ENCODE results near the gene SDCCAG8. TPM values are rescaled to one million over a fixed set of nuclear protein-coding genes. Genes with fewer than 3 reads are reported as not detected.

The SDCCAG8 gene
- total and polyA plus RNA-seq, 10 donors: 14.8 to 79.3 (median 46.5) TPM

DNA sequence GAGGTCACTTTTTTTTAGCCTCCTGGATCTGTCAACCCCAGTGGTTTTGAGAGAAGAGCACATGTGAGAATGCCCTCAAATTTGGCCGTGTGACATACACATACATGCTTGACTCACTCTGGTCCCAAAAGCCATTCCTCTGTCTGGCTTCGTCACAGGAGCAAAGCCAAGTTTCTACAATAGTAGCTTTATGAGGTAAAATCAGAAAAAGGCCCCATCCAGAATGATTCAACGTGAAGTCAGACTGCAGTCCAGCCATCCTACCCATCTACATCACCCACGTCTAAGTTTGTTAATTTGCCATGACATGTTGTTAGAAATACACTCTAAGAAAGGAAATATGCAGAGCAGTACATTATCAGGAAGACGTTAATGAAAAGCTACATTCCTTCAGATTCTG, 245.2 kb downstream of the SDCCAG8 start:
- Histone ChIP-seq H3K36me3 (peaks cover 0 to 68% (median 5%) of the 10 kb centered on the region in 6 donors), H3K27me3 (replicated peaks in 1 of 7) (no peaks in the 10 kb centered on the region), H3K27ac (no peak overlapping the region), H3K4me1 (peaks cover 0 to 13% (median 6%) of the 10 kb centered on the region in 6 donors), H3K9me3 (no peaks in the 10 kb centered on the region), H3K4me3 (no peak overlapping the region)
- DNase-seq: no peak
- TF ChIP-seq CTCF (IDR thresholded peaks at IDR 0.05 in 8 of 11, conservative IDR thresholded peaks at IDR 0.05 in 3 of 11) (no peak), POLR2AphosphoS5 (IDR thresholded peaks at IDR 0.05) (no peak), POLR2A (IDR thresholded peaks at IDR 0.05) (no peak)
- intact Hi-C loops (cut with DNase I; ENCODE audit: low total_unique reads): no loop called here
- WGBS, 5 donors: 84 to 98% (median 95%) methylated on average over 5 of the region's 5 CpGs

GRCh38 chr1:243503155-243503554, 247.3 kb downstream of the SDCCAG8 start:
- Histone ChIP-seq H3K36me3 (peaks cover 0 to 58% (median 5%) of the 10 kb centered on the region in 6 donors), H3K9me3 (no peaks in the 10 kb centered on the region), H3K27ac (no peak overlapping the region), H3K4me3 (no peak overlapping the region), H3K4me1 (peaks cover 12 to 27% (median 25%) of the 10 kb centered on the region in 6 donors), H3K27me3 (replicated peaks in 1 of 7) (no peaks in the 10 kb centered on the region)
- no peak for TF ChIP-seq POLR2A (IDR thresholded peaks at IDR 0.05)
- TF ChIP-seq CTCF (IDR thresholded peaks at IDR 0.05 in 8 of 11, conservative IDR thresholded peaks at IDR 0.05 in 3 of 11): no peak
- TF ChIP-seq POLR2AphosphoS5 (IDR thresholded peaks at IDR 0.05): no peak
- intact Hi-C loops (cut with DNase I; ENCODE audit: low total_unique reads): no loop called here
- DNase-seq: no peak
- WGBS, 5 donors: 91 to 97% (median 94%) methylated on average over 8 of the region's 8 CpGs

DNA sequence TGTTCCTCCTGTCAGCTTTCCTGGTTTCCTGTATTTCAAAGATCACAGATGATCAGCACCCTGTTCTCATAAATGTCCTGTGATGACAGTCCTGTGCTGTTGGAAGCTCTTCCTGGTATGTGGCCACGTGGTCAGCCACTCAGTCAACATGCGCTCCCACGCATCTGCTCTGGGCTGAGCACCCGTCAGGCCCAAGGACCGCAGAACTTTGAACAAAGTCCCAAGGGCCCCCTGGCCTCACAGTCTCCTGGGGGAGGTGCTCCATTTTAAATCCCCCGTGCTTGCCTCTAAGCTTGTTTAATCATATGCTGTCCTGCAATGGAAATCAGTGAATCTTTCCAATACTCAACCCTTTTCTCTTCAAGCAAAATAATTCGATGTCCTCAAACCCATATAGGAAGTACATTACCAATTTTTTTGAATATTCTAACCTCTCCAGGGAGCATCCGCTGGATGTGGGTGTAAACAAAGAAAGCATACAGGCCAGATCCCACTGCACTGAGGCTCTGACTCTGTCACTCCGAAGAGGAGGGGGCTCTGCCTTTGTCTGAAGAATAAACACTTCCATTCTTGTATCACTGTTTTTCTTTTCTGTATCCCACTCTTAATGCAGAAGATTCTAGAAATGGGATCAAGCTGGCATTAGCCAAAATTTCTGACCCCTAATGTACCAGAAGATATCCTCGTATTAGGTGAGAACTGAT, 250.3 kb downstream of the SDCCAG8 start:
- H3K4me3 ChIP-seq: no peak overlapping the region
- 63 to 77% (median 69%) methylated on average over 10 of the region's 10 CpGs for WGBS, 5 donors
- H3K27me3 ChIP-seq (replicated peaks in 1 of 7): no peaks in the 10 kb centered on the region
- H3K36me3 ChIP-seq: peaks cover 0 to 56% (median 7%) of the 10 kb centered on the region in 6 donors
- TF ChIP-seq CTCF (IDR thresholded peaks at IDR 0.05 in 8 of 11, conservative IDR thresholded peaks at IDR 0.05 in 3 of 11) (no peak), POLR2AphosphoS5 (IDR thresholded peaks at IDR 0.05) (peak in 2 of 3 donors; percentile 47 to 69), POLR2A (IDR thresholded peaks at IDR 0.05) (no peak)
- peaks cover 12 to 39% (median 29%) of the 10 kb centered on the region in 6 donors for H3K4me1 ChIP-seq
- intact Hi-C loops (cut with DNase I; ENCODE audit: low total_unique reads): no loop called here
- H3K9me3 ChIP-seq: no peaks in the 10 kb centered on the region
- no peak for DNase-seq
- peak overlapping the region in 6 of 8 donors; percentile 2 to 62 (median 56) for H3K27ac ChIP-seq

- no peaks in the 10 kb centered on the region for H3K9me3 ChIP-seq
- no peaks in the 10 kb centered on the region for H3K27me3 ChIP-seq (replicated peaks in 1 of 7)
- H3K4me1 ChIP-seq: peaks cover 12 to 39% (median 29%) of the 10 kb centered on the region in 6 donors
- DNase-seq: no peak
- peak overlapping the region in 5 of 8 donors; percentile 4 to 72 (median 60) for H3K27ac ChIP-seq
- WGBS, 5 donors: 34 to 75% (median 56%) methylated on average over 3 to 5 of the region's 5 CpGs
- H3K4me3 ChIP-seq: no peak overlapping the region
- intact Hi-C loops (cut with DNase I; ENCODE audit: low total_unique reads): no loop called here
- TF ChIP-seq CTCF (IDR thresholded peaks at IDR 0.05 in 8 of 11, conservative IDR thresholded peaks at IDR 0.05 in 3 of 11): no peak
- TF ChIP-seq POLR2AphosphoS5 (IDR thresholded peaks at IDR 0.05): peak in 1 of 3 donors; percentile 36
- H3K36me3 ChIP-seq: peaks cover 0 to 56% (median 8%) of the 10 kb centered on the region in 6 donors
These were observed 251.3 kb downstream of the SDCCAG8 start for GRCh38 chr1:243507001-243507671.

Measured in spleen (tissue), 11 donors.